ENCODE results near the gene RNF217. TPM values are rescaled to one million over a fixed set of nuclear protein-coding genes. Genes with fewer than 3 reads are reported as not detected.
A peak's percentile ranks its signal among the peaks of the same experiment; 100 is the strongest.

Gene RNF217
- total RNA-seq, 1 donor from 2014 or later = 51.5 TPM

DNA sequence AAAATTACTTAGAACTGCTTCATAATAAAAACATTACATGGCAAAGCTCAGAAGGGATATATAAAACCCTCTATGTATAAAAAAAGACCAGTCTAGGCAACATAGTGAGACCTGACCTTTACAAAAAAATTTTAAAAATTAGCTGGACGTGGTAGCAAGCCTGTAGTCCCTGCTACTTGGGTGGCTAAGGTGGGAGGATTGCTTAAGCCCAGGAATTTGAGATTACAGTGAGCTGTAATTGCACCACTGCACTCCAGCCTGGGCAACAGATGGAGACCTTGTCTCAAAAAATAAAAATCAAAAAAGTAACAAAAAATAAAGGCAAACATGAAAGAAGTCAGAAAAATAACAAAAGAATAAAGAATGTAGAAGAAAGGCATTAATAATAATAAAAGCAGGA, 169.8 kb downstream of the RNF217 start:
- DNase-seq (ENCODE audit: low spot score) = no peak
- Mint-ChIP-seq H3K4me1 (ENCODE audit: low read depth) (no peaks in the 10 kb centered on the region), H3K27me3 (ENCODE audit: low read depth) (no peaks in the 10 kb centered on the region), H3K27ac (ENCODE audit: unreplicated experiment) (no peak overlapping the region), H3K9me3 (ENCODE audit: low read depth) (peaks cover 6% of the 10 kb centered on the region), H3K4me3 (ENCODE audit: unreplicated experiment) (no peak overlapping the region), H3K36me3 (ENCODE audit: low read depth) (no peaks in the 10 kb centered on the region)
- TF ChIP-seq, protein P1, sequence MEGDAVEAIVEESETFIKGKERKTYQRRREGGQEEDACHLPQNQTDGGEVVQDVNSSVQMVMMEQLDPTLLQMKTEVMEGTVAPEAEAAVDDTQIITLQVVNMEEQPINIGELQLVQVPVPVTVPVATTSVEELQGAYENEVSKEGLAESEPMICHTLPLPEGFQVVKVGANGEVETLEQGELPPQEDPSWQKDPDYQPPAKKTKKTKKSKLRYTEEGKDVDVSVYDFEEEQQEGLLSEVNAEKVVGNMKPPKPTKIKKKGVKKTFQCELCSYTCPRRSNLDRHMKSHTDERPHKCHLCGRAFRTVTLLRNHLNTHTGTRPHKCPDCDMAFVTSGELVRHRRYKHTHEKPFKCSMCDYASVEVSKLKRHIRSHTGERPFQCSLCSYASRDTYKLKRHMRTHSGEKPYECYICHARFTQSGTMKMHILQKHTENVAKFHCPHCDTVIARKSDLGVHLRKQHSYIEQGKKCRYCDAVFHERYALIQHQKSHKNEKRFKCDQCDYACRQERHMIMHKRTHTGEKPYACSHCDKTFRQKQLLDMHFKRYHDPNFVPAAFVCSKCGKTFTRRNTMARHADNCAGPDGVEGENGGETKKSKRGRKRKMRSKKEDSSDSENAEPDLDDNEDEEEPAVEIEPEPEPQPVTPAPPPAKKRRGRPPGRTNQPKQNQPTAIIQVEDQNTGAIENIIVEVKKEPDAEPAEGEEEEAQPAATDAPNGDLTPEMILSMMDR (IDR thresholded peaks at IDR 0.05) = no peak

DNA sequence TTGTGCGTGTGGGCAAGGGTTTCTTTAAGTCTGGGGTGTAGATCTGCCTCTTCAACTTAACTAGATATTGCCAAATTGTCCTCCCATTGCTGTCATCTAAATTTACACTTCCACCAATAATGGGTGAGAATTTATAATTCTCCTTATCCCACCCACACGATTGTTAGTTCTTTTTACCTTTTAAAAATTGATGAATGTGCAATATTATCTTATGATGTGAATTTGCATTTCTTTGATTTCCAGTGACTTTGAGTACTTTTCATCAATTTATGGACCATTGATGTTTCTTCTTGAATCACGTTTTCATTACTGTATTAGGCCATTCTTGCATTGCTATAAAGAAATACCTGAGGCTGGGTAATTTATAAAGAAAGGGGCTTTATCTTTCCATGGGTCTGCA, 174.1 kb downstream of the RNF217 start:
- no peak for DNase-seq (ENCODE audit: low spot score)
- TF ChIP-seq, protein P1 (IDR thresholded peaks at IDR 0.05) = no peak
- H3K4me3 Mint-ChIP-seq (ENCODE audit: unreplicated experiment) = no peak overlapping the region
- no peak overlapping the region for H3K27ac Mint-ChIP-seq (ENCODE audit: unreplicated experiment)
- no peaks in the 10 kb centered on the region for H3K36me3 Mint-ChIP-seq (ENCODE audit: low read depth)
- no peaks in the 10 kb centered on the region for H3K27me3 Mint-ChIP-seq (ENCODE audit: low read depth)
- H3K9me3 Mint-ChIP-seq (ENCODE audit: low read depth) = peaks cover 2% of the 10 kb centered on the region
- H3K4me1 Mint-ChIP-seq (ENCODE audit: low read depth) = peaks cover 21% of the 10 kb centered on the region

DNA sequence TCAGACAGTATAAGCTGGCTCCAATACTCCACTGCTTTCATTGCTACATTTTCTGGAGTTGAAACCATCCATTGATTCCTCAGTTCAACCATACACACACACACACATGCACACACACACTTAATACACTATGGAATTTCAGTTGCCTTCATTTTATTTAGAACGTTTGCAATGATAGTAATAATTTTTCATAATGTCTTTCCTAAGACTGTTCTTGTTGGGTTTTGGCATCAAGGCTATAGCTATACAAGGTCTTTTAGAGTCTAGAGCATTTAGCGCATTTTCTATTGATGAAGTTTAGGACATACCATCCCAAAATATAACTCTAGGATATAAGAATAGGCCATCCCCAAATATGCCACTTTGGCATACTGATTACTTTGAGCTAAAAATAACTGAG, 175.8 kb downstream of the RNF217 start:
- no peak for DNase-seq (ENCODE audit: low spot score)
- H3K36me3 Mint-ChIP-seq (ENCODE audit: low read depth) = no peaks in the 10 kb centered on the region
- H3K9me3 Mint-ChIP-seq (ENCODE audit: low read depth) = peaks cover 2% of the 10 kb centered on the region
- H3K4me1 Mint-ChIP-seq (ENCODE audit: low read depth) = peaks cover 36% of the 10 kb centered on the region
- H3K27me3 Mint-ChIP-seq (ENCODE audit: low read depth) = no peaks in the 10 kb centered on the region
- no peak overlapping the region for H3K27ac Mint-ChIP-seq (ENCODE audit: unreplicated experiment)
- H3K4me3 Mint-ChIP-seq (ENCODE audit: unreplicated experiment) = no peak overlapping the region
- TF ChIP-seq, protein P1 (IDR thresholded peaks at IDR 0.05) = no peak

DNA sequence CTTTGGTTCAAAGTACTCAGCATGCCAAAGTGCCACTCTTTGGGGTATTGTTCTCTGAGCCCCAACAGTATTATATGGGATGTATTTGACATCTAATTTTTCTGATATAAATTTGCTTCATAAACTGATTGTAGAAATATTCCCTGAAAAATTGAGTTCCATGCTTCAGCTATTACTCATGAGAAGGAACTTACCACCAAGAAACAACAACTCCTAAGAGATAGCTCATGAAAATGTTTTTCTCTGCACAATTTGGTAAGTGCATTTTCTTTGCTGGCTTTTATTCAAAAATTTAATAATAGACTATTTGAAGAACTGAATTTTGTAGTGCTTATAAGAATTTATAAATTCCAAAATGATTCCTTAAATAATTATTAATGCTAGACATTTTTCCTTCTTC, 178.6 kb downstream of the RNF217 start:
- H3K9me3 Mint-ChIP-seq (ENCODE audit: low read depth) = peaks cover 2% of the 10 kb centered on the region
- H3K4me1 Mint-ChIP-seq (ENCODE audit: low read depth) = peaks cover 40% of the 10 kb centered on the region
- peak overlapping the region; percentile 86 for H3K27ac Mint-ChIP-seq (ENCODE audit: unreplicated experiment)
- no peak overlapping the region for H3K4me3 Mint-ChIP-seq (ENCODE audit: unreplicated experiment)
- DNase-seq (ENCODE audit: low spot score) = no peak
- H3K27me3 Mint-ChIP-seq (ENCODE audit: low read depth) = no peaks in the 10 kb centered on the region
- H3K36me3 Mint-ChIP-seq (ENCODE audit: low read depth) = no peaks in the 10 kb centered on the region
- TF ChIP-seq, protein P1 (IDR thresholded peaks at IDR 0.05) = no peak

Other genes with a start within 250 kb of the RNF217 start
- gene TPD52L1, start 191.3 kb downstream of the RNF217 start, total RNA-seq = 24.1 to 52.8 TPM (median 48.0 TPM) in 3 replicates

Data from chondrocyte (in vitro differentiated cells).